HepG2 (cell line): ENCODE data around the gene CASKIN2. TPM values are rescaled to one million over a fixed set of nuclear protein-coding genes. Genes with fewer than 3 reads are reported as not detected.

Experiments used
- BORCS8-MEF2B ChIP-seq: sonication (generic); formaldehyde crosslinking; IDR thresholded peaks from 2 replicates; pipeline ENCODE4 v1.8.0; 2022; ENCODE audit warnings: mild to moderate bottlenecking, missing genetic modification reagents
- HOXA3 ChIP-seq: sonication (generic); formaldehyde crosslinking; IDR thresholded peaks from 2 replicates; pipeline ENCODE4 v1.5.0; 2020; ENCODE audit warnings: missing genetic modification reagents
- POGK ChIP-seq: sonication (generic); formaldehyde crosslinking; conservative IDR thresholded peaks from 2 replicates; pipeline ENCODE4 v1.8.0; 2022; ENCODE audit warnings: mild to moderate bottlenecking, moderate library complexity, missing genetic modification reagents
- PRDM10 ChIP-seq: sonication (generic); formaldehyde crosslinking; IDR thresholded peaks from 2 replicates; pipeline ENCODE4 v1.4.0; 2020; ENCODE audit warnings: low read depth, missing genetic modification reagents
- RAD21 ChIP-seq: fragments of 450-650 bp; formaldehyde crosslinking; IDR thresholded peaks from 2 replicates; pipeline ENCODE4 v1.5.0; 2020; ENCODE audit warnings: mild to moderate bottlenecking
- SMC3 ChIP-seq: IDR thresholded peaks from 2 replicates; pipeline ENCODE4 v1.6.1; 2011; ENCODE audit warnings: low read length, improper control_type of control experiment
- ZNF333 ChIP-seq: sonication (generic); formaldehyde crosslinking; IDR thresholded peaks from 2 replicates; pipeline ENCODE4 v1.4.0; 2020; ENCODE audit warnings: mild to moderate bottlenecking, missing genetic modification reagents, borderline replicate concordance
- ZNF773 ChIP-seq: sonication (generic); formaldehyde crosslinking; IDR thresholded peaks from 2 replicates; pipeline ENCODE4 v1.4.0; 2020; ENCODE audit warnings: missing genetic modification reagents, borderline replicate concordance
- polyA plus RNA-seq, 8 experiments: library from polyadenylated mRNA; depleted of rRNA in 3 of 8; stranded (reverse) in 7 of 8; unstranded in 1 of 8; fragments of >200 nt; fragmentation: Illumina TruSeq in 4 of 8; extraction: Trizol in 4 of 8; gene quantifications; 2 replicates each; pipeline versions ENCODE4 v1.2.1 to v1.2.3, GENCODE V29; 2011 to 2016; ENCODE audit warnings: low read depth in 4 of 8, missing spikeins in 1 of 8, mixed read lengths in 1 of 8; ENCODE audit not compliant: insufficient read depth in 1 of 8
- total RNA-seq, 5 experiments: library from RNA; depleted of rRNA; stranded (reverse); fragments of >200 nt; fragmentation: Illumina TruSeq; extraction: Trizol; gene quantifications; 2 replicates each; pipeline ENCODE4 v1.2.3, GENCODE V29; 2016; ENCODE audit warnings: low read depth in 1 of 5
- TF ChIP-seq, protein P1 (sequence below): sonication (generic); formaldehyde crosslinking; IDR thresholded peaks from 2 replicates; pipeline ENCODE4 v1.4.0; 2020; ENCODE audit warnings: missing genetic modification reagents
- TF ChIP-seq, protein P2 (sequence below): sonication (generic); formaldehyde crosslinking; IDR thresholded peaks from 2 replicates; pipeline ENCODE4 v1.9.0; 2022; ENCODE audit warnings: low read depth, missing genetic modification reagents

Gene CASKIN2
- total and polyA plus RNA-seq, 2 of the 13 experiments (the other 11 are each of a cell fraction or from before 2014, with no cell fraction given) = 5.2 to 7.8 TPM

DNA sequence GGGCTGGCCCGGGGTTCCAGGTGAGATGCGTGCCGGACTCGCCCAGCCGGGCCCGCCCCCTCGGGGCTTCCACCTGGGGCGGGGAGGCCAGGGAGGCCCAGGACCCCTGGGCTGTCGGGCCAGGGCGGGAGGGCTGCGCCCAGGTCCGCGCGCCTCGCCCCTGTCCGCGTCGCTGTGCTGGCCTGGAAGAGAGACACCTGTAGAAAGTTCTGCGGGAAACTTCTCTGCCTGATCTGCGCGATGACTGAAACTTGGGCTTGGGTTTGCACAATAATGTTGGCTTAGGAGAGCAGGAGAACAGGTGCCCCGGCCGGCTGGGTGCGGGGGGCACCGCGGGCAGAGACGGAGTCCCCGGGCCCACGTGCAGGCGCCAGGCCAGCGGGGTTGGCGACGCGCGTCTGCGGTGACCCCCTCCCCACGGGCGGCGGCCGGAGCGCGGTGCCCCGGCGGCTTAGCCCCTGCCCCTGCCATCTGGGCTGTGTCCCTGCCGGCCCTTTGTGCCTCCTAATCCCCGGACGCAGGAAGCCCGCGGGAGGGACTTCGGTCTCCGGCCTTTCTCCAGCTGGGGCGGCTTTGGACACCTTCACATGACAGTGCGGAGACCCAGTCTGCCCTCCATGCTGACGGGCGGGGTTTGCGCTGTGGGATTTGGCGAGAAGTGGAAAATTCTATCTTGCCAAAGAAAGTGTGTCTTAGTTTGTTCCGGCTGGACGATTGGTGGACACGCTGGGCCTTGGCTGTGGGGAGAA is 10.6 kb upstream of the CASKIN2 start (continued):
- TF ChIP-seq PRDM10 (no peak), POGK (peak; percentile 73; the same call in 1 of the 2 replicates), SMC3 (no peak), ZNF773 (CRISPR knock-in tag) (0 out of 2 replicates have a peak, but pooled peaks have one; percentile 85), HOXA3 (CRISPR knock-in tag) (peak; percentile 43; the same call in 1 of the 2 replicates), RAD21 (CRISPR knock-in tag) (peak; percentile 7; the same call in 1 of the 2 replicates), BORCS8-MEF2B (CRISPR knock-in tag) (peak; percentile 51), ZNF333 (peak; percentile 72; the same call in 1 of the 2 replicates)
- TF ChIP-seq, protein P1, sequence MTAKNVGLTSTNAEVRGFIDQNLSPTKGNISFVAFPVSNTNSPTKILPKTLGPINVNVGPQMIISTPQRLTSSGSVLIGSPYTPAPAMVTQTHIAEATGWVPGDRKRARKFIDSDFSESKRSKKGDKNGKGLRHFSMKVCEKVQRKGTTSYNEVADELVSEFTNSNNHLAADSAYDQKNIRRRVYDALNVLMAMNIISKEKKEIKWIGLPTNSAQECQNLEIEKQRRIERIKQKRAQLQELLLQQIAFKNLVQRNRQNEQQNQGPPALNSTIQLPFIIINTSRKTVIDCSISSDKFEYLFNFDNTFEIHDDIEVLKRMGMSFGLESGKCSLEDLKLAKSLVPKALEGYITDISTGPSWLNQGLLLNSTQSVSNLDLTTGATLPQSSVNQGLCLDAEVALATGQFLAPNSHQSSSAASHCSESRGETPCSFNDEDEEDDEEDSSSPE (CRISPR knock-in tag) = no peak
- TF ChIP-seq, protein P2, sequence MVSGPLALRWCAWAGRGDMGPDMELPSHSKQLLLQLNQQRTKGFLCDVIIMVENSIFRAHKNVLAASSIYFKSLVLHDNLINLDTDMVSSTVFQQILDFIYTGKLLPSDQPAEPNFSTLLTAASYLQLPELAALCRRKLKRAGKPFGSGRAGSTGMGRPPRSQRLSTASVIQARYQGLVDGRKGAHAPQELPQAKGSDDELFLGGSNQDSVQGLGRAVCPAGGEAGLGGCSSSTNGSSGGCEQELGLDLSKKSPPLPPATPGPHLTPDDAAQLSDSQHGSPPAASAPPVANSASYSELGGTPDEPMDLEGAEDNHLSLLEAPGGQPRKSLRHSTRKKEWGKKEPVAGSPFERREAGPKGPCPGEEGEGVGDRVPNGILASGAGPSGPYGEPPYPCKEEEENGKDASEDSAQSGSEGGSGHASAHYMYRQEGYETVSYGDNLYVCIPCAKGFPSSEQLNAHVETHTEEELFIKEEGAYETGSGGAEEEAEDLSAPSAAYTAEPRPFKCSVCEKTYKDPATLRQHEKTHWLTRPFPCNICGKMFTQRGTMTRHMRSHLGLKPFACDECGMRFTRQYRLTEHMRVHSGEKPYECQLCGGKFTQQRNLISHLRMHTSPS (CRISPR knock-in tag) = peak; percentile 48; the same call in 1 of the 2 replicates
